Body of pancreas (tissue), 4 donors: ENCODE measurements around the gene ACSS3.
"Not testable (repeated sequence)": the region's sequence is repeated elsewhere in the genome, so short reads cannot be mapped to it uniquely, and the experiment has no call there.

ENCODE experiments used
- CTCF ChIP-seq, 7 experiments: fragments of 450-650 bp in 4 of 7; fragments of 200-600 bp in 3 of 7; sonication (generic) in 3 of 7; IDR thresholded peaks; one replicate each; pipeline ENCODE4 v1.5.1; 2016 to 2019; ENCODE audit warnings: antibody characterized with exemption in 7 of 7
- POLR2A ChIP-seq, 3 donors: fragments of 450-650 bp; IDR thresholded peaks; one replicate each; pipeline ENCODE4 v1.6.1; 2016; ENCODE audit warnings: antibody characterized with exemption in 3 of 3, mild to moderate bottlenecking in 2 of 3

GRCh38 chr12:81200561-81200960, 122.7 kb downstream of the ACSS3 start:
- not testable (repeated sequence) for TF ChIP-seq CTCF, POLR2A (IDR thresholded peaks at IDR 0.05)
